Stimulated activated CD4-positive, alpha-beta T cell treated with anti-CD3 and anti-CD28 coated beads, Interleukin-1b, Interleukin-23, amount 100 ng/mL, for 4 hours (primary cell): ENCODE data around the gene DAW1.
"Not testable (repeated sequence)": the region's sequence is repeated elsewhere in the genome, so short reads cannot be mapped to it uniquely, and the experiment has no call there.

Experiments used
- DNase-seq, 2 donors: peaks; one replicate each; pipeline ENCODE4 v3.0.0-alpha.2; 2020; ENCODE audit warnings: low read depth in 2 of 2

DAW1 gene

GRCh38 chr2:227914362-227914761 is 42.9 kb downstream of the DAW1 start:
- no peak for DNase-seq

- no peak for DNase-seq
Measured at GRCh38 chr2:227921648-227922047, 50.2 kb downstream of the DAW1 start.

GRCh38 chr2:227932001-227932400 is 60.6 kb downstream of the DAW1 start:
- no peak for DNase-seq

- DNase-seq, result no peak
Measured at GRCh38 chr2:227932403-227932802, 61.0 kb downstream of the DAW1 start.

GRCh38 chr2:227933884-227934283 is 62.5 kb downstream of the DAW1 start:
- no peak for DNase-seq

- not testable (repeated sequence) for DNase-seq
Measured at GRCh38 chr2:227936249-227936648, 64.8 kb downstream of the DAW1 start.

- DNase-seq, result no peak
Measured at GRCh38 chr2:227939271-227940027, 68.0 kb downstream of the DAW1 start.

- no peak for DNase-seq
Measured at GRCh38 chr2:227942021-227942420, 70.6 kb downstream of the DAW1 start.

- DNase-seq, result no peak
Measured at GRCh38 chr2:227942965-227943364, 71.5 kb downstream of the DAW1 start.

GRCh38 chr2:227960317-227960716 is 88.9 kb downstream of the DAW1 start:
- DNase-seq, result no peak

GRCh38 chr2:227971619-227972230 is 100.3 kb downstream of the DAW1 start:
- DNase-seq, result no peak

GRCh38 chr2:227973241-227973640 is 101.8 kb downstream of the DAW1 start:
- no peak for DNase-seq
